ENCODE results near the gene RPL36. TPM values are rescaled to one million over a fixed set of nuclear protein-coding genes. Genes with fewer than 3 reads are reported as not detected.

Gene RPL36
- total RNA-seq, 3 donors from 2014 or later, result 1,683 to 1,753 (median 1,705) TPM

DNA sequence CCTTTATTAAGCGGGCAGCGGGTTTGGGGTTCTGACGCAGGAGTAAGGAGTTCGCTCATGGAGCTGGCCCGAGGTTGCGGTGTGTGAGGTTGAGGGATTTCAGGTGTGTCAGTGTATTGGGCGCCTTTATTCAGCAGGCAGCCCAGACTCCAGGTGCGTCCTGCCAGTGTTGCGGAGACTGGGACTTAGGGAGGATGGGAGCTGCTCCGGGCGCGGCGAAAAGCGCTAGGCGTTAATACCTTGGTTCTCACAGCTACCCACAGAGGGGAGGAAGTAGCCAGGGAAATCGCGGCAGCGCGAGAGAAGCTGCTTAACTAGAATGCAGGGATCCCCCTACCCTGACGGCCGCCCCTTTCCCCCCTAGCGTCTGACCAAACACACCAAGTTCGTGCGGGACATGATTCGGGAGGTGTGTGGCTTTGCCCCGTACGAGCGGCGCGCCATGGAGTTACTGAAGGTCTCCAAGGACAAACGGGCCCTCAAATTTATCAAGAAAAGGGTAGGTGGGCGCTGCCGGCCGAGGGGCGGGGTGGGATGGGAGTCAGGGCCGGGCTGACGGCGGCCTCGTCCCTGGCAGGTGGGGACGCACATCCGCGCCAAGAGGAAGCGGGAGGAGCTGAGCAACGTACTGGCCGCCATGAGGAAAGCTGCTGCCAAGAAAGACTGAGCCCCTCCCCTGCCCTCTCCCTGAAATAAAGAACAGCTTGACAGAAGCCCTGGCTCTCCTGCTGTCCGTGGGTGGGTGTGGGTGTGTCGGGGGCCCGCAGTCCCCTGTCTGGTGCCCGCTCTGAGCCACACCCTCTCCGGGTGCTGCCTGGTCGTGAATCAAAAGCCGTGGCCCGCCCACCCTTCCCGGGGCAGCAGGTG is 1.1 kb downstream of the RPL36 start:
- Mint-ChIP-seq H3K36me3 (ENCODE audit: insufficient read depth) (peaks cover 20% of the 10 kb centered on the region), H3K4me1 (ENCODE audit: low read depth) (peaks cover 17% of the 10 kb centered on the region)
- ATAC-seq, result no peak

GRCh38 chr19:5691822-5692722 is 2.0 kb downstream of the RPL36 start:
- DNase-seq, result no peak
- ATAC-seq, result peak in 1 of 2 donors; percentile 1
- Mint-ChIP-seq H3K4me3 (peak overlapping the region; percentile 99), H3K9me3 (no peaks in the 10 kb centered on the region), H3K4me1 (ENCODE audit: low read depth) (peaks cover 14% of the 10 kb centered on the region), H3K27me3 (ENCODE audit: low read depth) (no peaks in the 10 kb centered on the region), H3K36me3 (ENCODE audit: insufficient read depth) (peaks cover 22% of the 10 kb centered on the region)

More for the DNA sequence above, 1.1 kb downstream of the RPL36 start:
- Mint-ChIP-seq H3K27me3 (ENCODE audit: low read depth) (no peaks in the 10 kb centered on the region), H3K9me3 (no peaks in the 10 kb centered on the region), H3K4me3 (peak overlapping the region; percentile 99)
- DNase-seq, result peak; percentile 54

DNA sequence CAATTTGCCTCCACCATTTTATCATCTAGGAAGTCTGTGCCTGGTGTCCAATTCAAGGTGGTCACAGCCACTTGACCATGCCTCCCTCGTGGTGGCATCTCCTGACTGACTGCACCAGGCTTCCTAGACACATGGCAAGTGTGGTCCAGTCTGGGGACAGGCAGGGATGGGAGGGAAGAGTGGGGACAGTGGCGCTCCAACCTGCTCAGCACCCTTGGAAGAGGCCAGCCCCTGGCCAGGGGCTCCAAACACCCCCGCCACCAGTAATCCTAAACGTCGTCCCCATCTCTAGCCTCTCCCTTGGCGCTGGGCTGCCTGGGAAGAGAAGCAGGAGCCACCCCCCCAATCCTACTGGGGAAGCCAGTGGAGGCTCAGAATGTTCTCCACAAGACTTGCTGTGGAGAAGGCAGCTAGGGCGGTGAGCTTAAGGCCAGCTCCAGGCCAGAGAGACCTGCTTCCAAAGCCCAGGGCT is 2.7 kb downstream of the RPL36 start:
- no peaks in the 10 kb centered on the region for H3K27me3 Mint-ChIP-seq (ENCODE audit: low read depth)
- no peaks in the 10 kb centered on the region for H3K9me3 Mint-ChIP-seq
- peak overlapping the region; percentile 99 for H3K4me3 Mint-ChIP-seq
- H3K4me1 Mint-ChIP-seq (ENCODE audit: low read depth), result peaks cover 15% of the 10 kb centered on the region
- no peak for ATAC-seq
- peaks cover 24% of the 10 kb centered on the region for H3K36me3 Mint-ChIP-seq (ENCODE audit: insufficient read depth)
- DNase-seq, result no peak

DNA sequence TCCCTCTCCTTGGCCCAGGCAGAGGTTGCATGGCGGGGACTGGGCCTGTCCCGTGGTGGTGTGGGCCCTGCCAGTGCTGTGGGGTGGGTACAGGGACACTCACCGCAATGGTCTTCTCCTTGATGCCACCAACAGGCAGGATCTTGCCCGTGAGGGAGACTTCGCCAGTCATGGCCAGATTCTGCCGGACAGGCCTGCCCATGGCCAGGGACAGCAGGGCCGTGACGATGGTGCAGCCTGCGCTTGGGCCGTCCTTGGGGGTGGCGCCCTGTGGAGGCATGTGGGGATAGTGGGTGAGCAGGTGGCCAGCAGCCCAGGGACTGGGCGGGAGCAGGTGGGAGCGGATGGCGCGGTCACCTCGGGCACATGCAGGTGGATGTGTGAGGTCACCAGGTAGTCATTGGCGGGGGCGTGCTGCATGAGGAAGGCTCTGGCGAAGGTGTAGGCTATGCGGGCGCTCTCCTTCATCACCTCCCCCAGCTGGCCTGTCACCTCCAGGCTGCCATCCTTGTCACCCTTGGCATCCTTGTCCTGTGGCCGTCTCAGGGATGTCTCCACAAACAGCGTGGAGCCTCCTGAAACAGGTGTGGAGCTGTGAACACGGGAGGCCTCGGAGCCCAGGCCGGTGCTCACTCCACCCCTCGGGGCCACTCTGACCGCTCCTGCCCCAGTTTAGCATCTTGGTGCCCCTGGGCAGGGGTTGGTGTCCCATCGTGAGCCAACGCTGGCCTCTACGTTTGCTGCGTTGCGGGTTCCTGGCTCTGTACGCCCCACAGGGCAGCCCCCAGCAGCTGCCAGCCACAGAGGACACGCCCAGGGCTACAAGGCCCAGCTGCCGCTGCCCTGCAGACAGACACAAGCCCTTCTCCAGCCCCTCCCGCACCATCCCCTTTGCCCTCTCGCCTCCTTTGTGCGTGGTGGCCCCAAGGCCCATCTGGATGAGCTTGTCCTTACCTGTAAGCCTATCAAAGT is 3.4 kb downstream of the RPL36 start:
- DNase-seq, result no peak
- H3K36me3 Mint-ChIP-seq (ENCODE audit: insufficient read depth), result peaks cover 24% of the 10 kb centered on the region
- H3K27me3 Mint-ChIP-seq (ENCODE audit: low read depth), result no peaks in the 10 kb centered on the region
- peak; percentile 1 for ATAC-seq
- H3K4me3 Mint-ChIP-seq, result peak overlapping the region; percentile 99
- H3K9me3 Mint-ChIP-seq, result no peaks in the 10 kb centered on the region
- H3K4me1 Mint-ChIP-seq (ENCODE audit: low read depth), result peaks cover 11% of the 10 kb centered on the region

GRCh38 chr19:5694167-5694955 is 4.3 kb downstream of the RPL36 start:
- no peaks in the 10 kb centered on the region for H3K9me3 Mint-ChIP-seq
- peaks cover 11% of the 10 kb centered on the region for H3K4me1 Mint-ChIP-seq (ENCODE audit: low read depth)
- DNase-seq (no peak), ATAC-seq (no peak)
- peaks cover 30% of the 10 kb centered on the region for H3K36me3 Mint-ChIP-seq (ENCODE audit: insufficient read depth)
- H3K27me3 Mint-ChIP-seq (ENCODE audit: low read depth), result no peaks in the 10 kb centered on the region
- H3K4me3 Mint-ChIP-seq, result no peak overlapping the region

- ATAC-seq (no peak), DNase-seq (no peak)
- Mint-ChIP-seq H3K9me3 (no peaks in the 10 kb centered on the region), H3K36me3 (ENCODE audit: insufficient read depth) (peaks cover 30% of the 10 kb centered on the region), H3K4me3 (no peak overlapping the region), H3K27me3 (ENCODE audit: low read depth) (no peaks in the 10 kb centered on the region), H3K4me1 (ENCODE audit: low read depth) (peaks cover 8% of the 10 kb centered on the region)
Observed at GRCh38 chr19:5694956-5695648, 5.0 kb downstream of the RPL36 start.

GRCh38 chr19:5695649-5696195 is 5.6 kb downstream of the RPL36 start:
- Mint-ChIP-seq H3K9me3 (no peaks in the 10 kb centered on the region), H3K4me1 (ENCODE audit: low read depth) (peaks cover 8% of the 10 kb centered on the region), H3K4me3 (no peak overlapping the region), H3K27me3 (ENCODE audit: low read depth) (no peaks in the 10 kb centered on the region), H3K36me3 (ENCODE audit: insufficient read depth) (peaks cover 31% of the 10 kb centered on the region)
- ATAC-seq (no peak), DNase-seq (no peak)

DNA sequence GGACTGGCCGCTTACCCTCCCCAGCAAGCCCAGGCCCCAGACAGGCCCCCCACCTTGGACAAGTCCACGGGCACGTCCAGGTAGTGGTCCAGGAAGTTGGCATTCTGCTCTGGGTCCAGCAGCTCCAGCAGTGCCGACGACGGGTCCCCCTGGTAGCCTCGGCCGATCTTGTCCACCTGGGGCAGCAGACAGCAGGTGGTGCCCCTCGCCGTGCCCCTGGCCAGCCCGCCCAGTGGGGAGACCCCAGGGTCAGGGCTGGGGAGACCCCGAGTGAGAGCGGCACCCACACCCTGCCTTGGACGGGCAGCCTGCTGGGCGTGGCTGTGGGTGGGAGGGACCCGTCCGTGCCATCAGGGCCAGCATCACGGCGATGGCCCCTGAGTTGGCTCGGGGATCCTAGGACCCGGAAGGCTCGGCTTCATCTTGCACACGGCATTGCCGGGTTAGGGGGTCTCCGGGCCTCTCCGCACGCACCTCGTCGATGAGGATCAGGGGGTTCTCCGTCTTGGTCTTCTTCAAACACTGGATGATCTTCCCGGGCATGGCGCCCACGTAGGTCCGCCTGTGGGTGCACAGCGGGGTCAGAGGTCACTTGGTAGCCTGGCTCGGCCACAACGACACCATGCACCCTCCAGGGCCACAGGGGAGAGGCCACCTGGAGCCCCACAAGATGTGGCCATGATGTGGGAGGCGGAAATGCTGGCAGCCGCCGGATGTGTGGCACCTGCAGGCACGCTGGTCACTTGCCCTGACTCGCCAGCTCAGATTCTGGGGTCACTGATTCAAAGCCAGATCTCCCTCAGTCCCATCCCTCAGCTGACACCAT is 6.3 kb downstream of the RPL36 start:
- DNase-seq (no peak), ATAC-seq (no peak)
- Mint-ChIP-seq H3K27me3 (ENCODE audit: low read depth) (no peaks in the 10 kb centered on the region), H3K4me3 (no peak overlapping the region), H3K36me3 (ENCODE audit: insufficient read depth) (peaks cover 30% of the 10 kb centered on the region), H3K9me3 (no peaks in the 10 kb centered on the region), H3K4me1 (ENCODE audit: low read depth) (peaks cover 8% of the 10 kb centered on the region)

DNA sequence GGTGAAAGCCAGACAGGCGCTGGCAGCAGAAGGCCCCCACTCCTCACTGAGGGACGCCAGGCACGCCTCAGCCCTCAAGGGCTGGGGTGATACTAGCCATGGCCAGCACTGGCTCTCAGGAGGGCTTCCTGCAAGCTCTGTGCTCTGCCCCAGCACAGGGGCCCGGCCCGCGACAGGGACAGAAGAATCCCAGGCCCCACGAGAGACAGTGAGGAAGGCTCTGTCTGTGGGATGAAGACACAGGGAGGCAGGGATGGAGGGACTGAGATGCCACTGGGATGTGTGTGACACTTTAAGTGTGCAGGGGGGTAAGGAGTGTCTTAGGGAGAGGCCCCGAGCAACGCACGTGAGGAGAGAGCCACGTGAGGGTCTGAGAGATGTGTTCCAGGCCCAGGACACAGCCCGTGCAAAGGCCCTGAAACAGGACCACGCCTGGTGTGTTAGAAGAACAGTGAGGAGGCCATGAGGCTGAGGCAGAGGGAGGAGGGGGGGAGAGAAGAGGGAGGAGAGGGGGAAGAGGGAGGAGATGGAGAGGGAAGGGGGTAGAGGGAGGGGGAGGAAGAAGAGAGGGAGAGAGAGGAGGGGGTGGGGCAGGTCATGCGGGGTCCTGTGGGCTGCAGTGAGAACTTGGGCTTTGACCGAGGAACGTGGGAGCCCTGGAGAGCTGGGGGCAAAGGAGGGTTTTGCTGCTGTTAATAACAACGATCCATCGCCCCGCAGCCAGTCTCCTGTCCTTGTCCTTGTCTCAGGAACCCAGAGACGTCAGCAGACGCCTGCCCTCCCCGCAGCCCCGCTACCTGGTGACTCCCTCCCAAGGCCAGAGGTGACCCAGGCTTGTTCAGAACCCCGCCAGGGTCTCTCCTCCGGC is 7.2 kb downstream of the RPL36 start:
- Mint-ChIP-seq H3K4me3 (no peak overlapping the region), H3K27me3 (ENCODE audit: low read depth) (no peaks in the 10 kb centered on the region), H3K4me1 (ENCODE audit: low read depth) (peaks cover 5% of the 10 kb centered on the region), H3K9me3 (no peaks in the 10 kb centered on the region), H3K36me3 (ENCODE audit: insufficient read depth) (peaks cover 30% of the 10 kb centered on the region)
- no peak for ATAC-seq
- DNase-seq, result no peak

DNA sequence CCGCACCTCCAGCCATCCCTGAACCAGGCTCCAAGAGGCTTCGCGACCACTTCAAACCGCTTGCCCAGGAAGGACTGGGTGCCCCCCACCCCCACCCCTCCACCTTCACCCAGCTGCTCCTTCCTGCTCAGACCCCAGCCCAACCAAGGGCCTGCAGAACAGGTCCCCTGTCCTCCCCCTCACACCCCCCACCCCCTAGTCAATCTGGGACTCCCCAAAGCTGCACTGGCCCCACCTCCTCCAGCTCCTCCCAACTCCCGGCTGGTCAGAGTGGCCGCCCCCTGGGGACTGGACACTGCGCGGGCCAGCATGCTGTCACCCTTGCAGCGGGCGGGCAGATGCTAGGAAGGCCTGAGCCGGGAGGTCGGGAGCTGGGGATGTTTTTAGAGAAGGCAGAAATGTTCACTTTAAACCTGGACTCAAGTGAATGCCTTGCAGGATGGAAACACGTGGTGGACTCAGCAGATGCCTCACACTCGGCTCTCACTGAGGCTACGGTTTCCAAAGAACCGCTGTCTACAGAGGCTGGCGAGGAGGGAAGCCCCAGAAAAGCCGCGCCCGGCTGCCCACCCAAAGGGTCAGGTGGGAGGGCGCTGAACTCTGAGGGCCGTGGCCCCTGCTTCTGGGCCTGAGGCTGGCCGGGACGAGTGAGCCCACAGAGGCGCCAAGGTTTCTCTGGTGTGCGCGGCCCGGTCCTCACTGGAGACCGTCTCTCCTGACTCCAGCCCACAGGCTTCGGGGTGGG is 8.0 kb downstream of the RPL36 start:
- ATAC-seq (no peak), DNase-seq (no peak)
- H3K4me3 Mint-ChIP-seq, result no peak overlapping the region
- H3K4me1 Mint-ChIP-seq (ENCODE audit: low read depth), result peaks cover 1% of the 10 kb centered on the region
- no peaks in the 10 kb centered on the region for H3K27me3 Mint-ChIP-seq (ENCODE audit: low read depth)
- peaks cover 27% of the 10 kb centered on the region for H3K36me3 Mint-ChIP-seq (ENCODE audit: insufficient read depth)
- H3K9me3 Mint-ChIP-seq, result no peaks in the 10 kb centered on the region

Data from activated T-cell treated with anti-CD3 and anti-CD28 coated beads, Interleukin-2, amount 50 U/mL, for 4 hours (primary cell).